Fibroblast of villous mesenchyme (primary cell): ENCODE data around the gene CCDC24. TPM values are rescaled to one million over a fixed set of nuclear protein-coding genes. Genes with fewer than 3 reads are reported as not detected.

Experiments used
- DNase-seq: peaks from one replicate; pipeline ENCODE4 v3.0.0-alpha.2; 2010; ENCODE audit warnings: low read depth
- H3K4me3 ChIP-seq: 2 replicates; pipeline ENCODE4 v1.5.1; 2011; ENCODE audit warnings: low read depth, mild to moderate bottlenecking, low read length
- CTCF ChIP-seq: IDR thresholded peaks from 2 replicates; pipeline ENCODE4 v1.5.1; 2012; ENCODE audit warnings: low read depth, mild to moderate bottlenecking, low read length; ENCODE audit not compliant: insufficient read depth
- total RNA-seq: library from RNA; depleted of rRNA; stranded (reverse); fragments of >200 nt; gene quantifications from 2 replicates; pipeline ENCODE4 v1.2.3, GENCODE V29; 2012

The CCDC24 gene
- total RNA-seq, 1 donor: 4.7 TPM

DNA sequence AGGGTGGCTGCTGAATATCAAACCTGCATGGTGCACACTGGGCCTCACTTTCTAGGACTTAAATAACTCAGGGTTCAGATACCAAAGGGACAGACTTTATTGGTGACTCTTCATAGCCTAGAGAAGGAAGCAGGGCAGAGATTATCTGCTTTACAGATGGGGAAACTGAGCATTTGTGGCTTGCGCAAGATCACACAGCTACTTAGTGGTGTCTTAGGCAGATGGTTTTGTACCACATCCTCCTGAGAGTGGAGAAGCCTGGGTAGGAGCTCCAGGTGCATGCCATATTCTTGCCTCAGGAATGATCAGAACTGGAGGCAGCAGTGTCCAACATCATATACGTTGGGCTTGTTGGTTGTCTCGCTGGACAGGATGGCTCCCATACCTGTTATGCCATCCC, 28.4 kb upstream of the CCDC24 start:
- no peak for DNase-seq
- no peak for TF ChIP-seq CTCF
- no peak overlapping the region for H3K4me3 ChIP-seq

DNA sequence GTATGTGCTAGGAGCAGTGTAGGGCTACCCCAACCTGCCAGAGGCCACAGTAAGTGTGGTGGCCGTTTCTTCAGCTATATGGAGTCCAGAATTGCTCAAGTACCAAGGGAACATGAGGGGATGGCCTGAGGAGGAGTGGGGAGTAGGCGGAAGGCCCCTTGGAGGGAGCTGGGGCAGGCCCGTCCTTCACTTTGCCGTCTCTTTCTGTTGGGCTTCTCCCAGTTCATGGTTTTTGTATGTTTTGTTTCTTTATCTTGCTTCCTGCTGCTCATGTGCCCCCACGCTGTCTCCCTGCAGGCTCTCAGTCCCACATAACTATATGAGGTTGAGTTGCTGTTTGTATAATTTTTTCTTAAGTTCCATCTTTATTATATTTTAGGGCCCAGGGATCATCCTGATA, 27.5 kb upstream of the CCDC24 start:
- no peak for TF ChIP-seq CTCF
- H3K4me3 ChIP-seq: no peak overlapping the region
- no peak for DNase-seq

GRCh38 chr1:43965316-43965715, 26.1 kb upstream of the CCDC24 start:
- TF ChIP-seq CTCF: no peak
- no peak overlapping the region for H3K4me3 ChIP-seq
- no peak for DNase-seq

DNA sequence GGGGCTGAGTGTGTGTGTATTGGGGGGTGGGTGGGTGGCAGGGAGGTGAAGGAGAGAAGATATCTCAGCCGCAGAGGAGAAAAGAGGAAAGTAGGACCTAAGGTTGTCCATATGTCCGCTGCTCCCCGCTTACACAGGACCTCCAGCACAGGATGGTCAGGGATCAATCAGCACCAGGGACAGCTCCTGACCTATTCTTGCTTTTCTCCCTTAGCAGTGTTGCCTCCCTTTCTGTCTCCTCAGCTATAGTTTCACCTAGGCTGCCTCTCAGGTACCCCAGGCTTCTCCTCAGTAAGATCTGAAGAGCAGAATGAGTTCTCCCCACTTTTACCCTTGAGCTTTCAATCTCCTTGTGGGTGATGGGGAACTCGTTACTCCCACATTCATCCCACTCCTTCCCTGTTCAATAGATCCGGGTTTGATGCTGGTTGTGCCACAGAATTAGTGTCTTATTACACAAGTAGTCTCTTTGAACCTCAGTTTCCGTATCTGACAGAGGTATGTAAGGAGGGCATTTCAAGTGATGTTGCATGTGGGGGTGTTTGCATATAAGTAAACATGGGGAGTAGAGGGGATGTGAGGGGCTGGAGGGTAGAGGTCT, 23.0 kb upstream of the CCDC24 start:
- H3K4me3 ChIP-seq: no peak overlapping the region
- TF ChIP-seq CTCF: no peak
- peak; percentile 36 for DNase-seq

GRCh38 chr1:43969416-43969745, 22.0 kb upstream of the CCDC24 start:
- no peak for TF ChIP-seq CTCF
- DNase-seq: no peak
- H3K4me3 ChIP-seq: peak overlapping the region; percentile 94

- DNase-seq: peak; percentile 97
- TF ChIP-seq CTCF: peak; percentile 7
- peak within 1 kb of the TSS; percentile 94 for H3K4me3 ChIP-seq
Observed at GRCh38 chr1:43969746-43970466, 21.5 kb upstream of the CCDC24 start, which contains the start of gene DPH2. DPH2 (plus strand) TSS chr1:43970010; CDS start chr1:43970176, 166 bp downstream.
